GM18519 (cell line): Measurements from ENCODE around the gene TMEM203.

ENCODE experiments used
- ATAC-seq: cut with Tn5 transposase; IDR thresholded peaks from one replicate; pipeline ENCODE4 v1.9.1; 2021; ENCODE audit warnings: mild to moderate bottlenecking, moderate library complexity; ENCODE audit not compliant: unreplicated experiment, low FRiP score

TMEM203 gene

GRCh38 chr9:137198051-137198901 is 7.2 kb downstream of the TMEM203 start:
- no peak for ATAC-seq

- ATAC-seq, result no peak
Observed at GRCh38 chr9:137195525-137196220, 9.8 kb downstream of the TMEM203 start.

- ATAC-seq, result no peak
Observed at GRCh38 chr9:137194909-137195308, 10.5 kb downstream of the TMEM203 start.

- ATAC-seq, result no peak
Observed at GRCh38 chr9:137194388-137194787, 11.1 kb downstream of the TMEM203 start.

GRCh38 chr9:137193771-137194170 is 11.7 kb downstream of the TMEM203 start:
- no peak for ATAC-seq

- no peak for ATAC-seq
Observed at GRCh38 chr9:137192859-137193258, 12.6 kb downstream of the TMEM203 start.

GRCh38 chr9:137192448-137192780 is 13.0 kb downstream of the TMEM203 start:
- ATAC-seq, result no peak

GRCh38 chr9:137191691-137192447 is 13.6 kb downstream of the TMEM203 start:
- ATAC-seq, result no peak

- no peak for ATAC-seq
Observed at GRCh38 chr9:137191245-137191644, 14.2 kb downstream of the TMEM203 start.

- ATAC-seq, result no peak
Observed at GRCh38 chr9:137190315-137190856, 15.1 kb downstream of the TMEM203 start.

- ATAC-seq, result no peak
Observed at GRCh38 chr9:137189297-137190295, 15.9 kb downstream of the TMEM203 start.

GRCh38 chr9:137188490-137189296 is 16.8 kb downstream of the TMEM203 start, which contains the start of the genes ANAPC2 and SSNA1:
Gene ANAPC2 (minus strand): TSS chr9:137188560. CDS start chr9:137188532, 28 bp downstream.
Gene SSNA1 (plus strand): TSS chr9:137188676. CDS start chr9:137188727, 51 bp downstream.
- peak; percentile 61 for ATAC-seq

- no peak for ATAC-seq
Observed at GRCh38 chr9:137188086-137188489, 17.4 kb downstream of the TMEM203 start.

- no peak for ATAC-seq
Observed at GRCh38 chr9:137187386-137187785, 18.1 kb downstream of the TMEM203 start.

- no peak for ATAC-seq
Observed at GRCh38 chr9:137186385-137186784, 19.1 kb downstream of the TMEM203 start.

GRCh38 chr9:137185921-137186320 is 19.5 kb downstream of the TMEM203 start:
- no peak for ATAC-seq

- no peak for ATAC-seq
Observed at GRCh38 chr9:137184881-137185660, 20.4 kb downstream of the TMEM203 start.
